Upper lobe of left lung (tissue), 6 donors: ENCODE measurements around the gene SYNJ2. TPM values are rescaled to one million over a fixed set of nuclear protein-coding genes. Genes with fewer than 3 reads are reported as not detected.

Source experiments
- ATAC-seq, 2 donors: fragments of 200-7000 bp; cut with Tn5 transposase; one replicate each; pipeline ENCODE4 v1.9.1; 2022; ENCODE audit warnings: mild to moderate bottlenecking in 2 of 2, moderate library complexity in 2 of 2; ENCODE audit not compliant: low FRiP score in 2 of 2
- DNase-seq, 2 donors: peaks; one replicate each; pipeline ENCODE4 v3.0.0-alpha.2; 2019 to 2020
- H3K27ac ChIP-seq, 4 donors: fragments of 200-600 bp; sonication (generic); one replicate each; pipeline ENCODE4 v1.5.1; 2016 to 2019
- H3K27me3 ChIP-seq, 4 donors: fragments of 200-600 bp; sonication (generic); one replicate each; pipeline ENCODE4 v1.5.1; 2017 to 2019
- H3K36me3 ChIP-seq, 4 donors: fragments of 200-600 bp; sonication (generic); one replicate each; pipeline ENCODE4 v1.5.1; 2016 to 2019
- H3K4me1 ChIP-seq, 4 donors: fragments of 200-600 bp; sonication (generic); one replicate each; pipeline ENCODE4 v1.5.1; 2018 to 2019
- H3K4me3 ChIP-seq, 4 donors: fragments of 200-600 bp; sonication (generic); one replicate each; pipeline ENCODE4 v1.5.1; 2017 to 2019; ENCODE audit warnings: mild to moderate bottlenecking in 2 of 4, moderate library complexity in 1 of 4
- H3K9me3 ChIP-seq, 4 donors: fragments of 200-600 bp; sonication (generic); one replicate each; pipeline ENCODE4 v1.5.1; 2018 to 2019
- EP300 ChIP-seq, 4 donors: sonication (generic); formaldehyde crosslinking; IDR thresholded peaks; one replicate each; pipeline ENCODE4 v1.5.1; 2017; ENCODE audit warnings: antibody characterized with exemption in 4 of 4, control low read depth in 2 of 4
- POLR2A ChIP-seq, 4 donors: fragments of 450-650 bp; IDR thresholded peaks; one replicate each; pipeline ENCODE4 v1.5.1; 2016 to 2017; ENCODE audit warnings: antibody characterized with exemption in 4 of 4, mild to moderate bottlenecking in 2 of 4
- POLR2AphosphoS5 ChIP-seq, 2 donors: sonication (generic); formaldehyde crosslinking; IDR thresholded peaks; one replicate each; pipeline ENCODE4 v1.5.1; 2017; ENCODE audit warnings: antibody characterized with exemption in 2 of 2
- WGBS, 2 donors: methylation state at CpG; one replicate each; pipeline ENCODE4 v1.1.5; 2017 to 2018; 5-methylcytosine and 5-hydroxymethylcytosine counted together
- total RNA-seq, 6 donors: library from RNA; depleted of rRNA in 4 of 6; stranded (reverse); fragments of >200 nt in 4 of 6; gene quantifications; one replicate each; pipeline versions ENCODE4 v1.1.0 to v1.2.1, GENCODE V29; 2016 to 2021
- TF ChIP-seq, protein P1 (sequence below), 6 experiments: fragments of 450-650 bp in 4 of 6; fragments of 200-600 bp in 2 of 6; sonication (generic) in 2 of 6; IDR thresholded peaks; one replicate each; pipeline ENCODE4 v1.5.1; 2016 to 2019; ENCODE audit warnings: antibody characterized with exemption in 6 of 6
- donor health status: DM: no; HTN: no; CAD: no; lungs with moderate emphysema.
- donor health status: DM: no; HTN: yes; CAD: no; lungs with severe emphysema.

SYNJ2 gene
- total RNA-seq, 6 donors from 2014 or later, result 3.0 to 7.7 (median 4.2) TPM

DNA sequence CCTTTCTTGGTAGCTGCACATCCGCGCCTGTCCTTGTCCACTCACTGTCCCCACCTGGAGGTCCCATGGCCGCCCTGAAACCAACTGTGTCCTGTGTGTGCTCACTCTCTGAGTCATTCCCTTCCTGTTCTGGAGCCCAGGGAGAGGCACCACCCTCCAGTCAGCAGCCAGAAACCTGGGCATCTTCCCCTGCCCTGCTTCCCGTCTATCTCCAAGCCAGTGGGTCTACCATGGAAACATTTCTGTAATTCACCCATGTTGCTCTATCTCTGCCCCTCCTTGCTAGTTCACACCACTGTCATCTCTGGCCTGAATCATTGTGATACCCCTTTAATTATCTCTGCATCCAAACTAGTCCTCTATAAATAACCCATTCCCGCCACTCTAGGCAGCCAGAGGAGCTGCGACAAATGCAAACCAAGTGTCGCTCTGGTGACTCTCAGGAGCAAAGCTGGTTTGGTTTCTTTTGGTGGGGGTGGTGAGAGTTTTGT, 28.8 kb upstream of the SYNJ2 start:
- no peak for DNase-seq
- H3K4me1 ChIP-seq, result peaks cover 0 to 10% (median 1%) of the 10 kb centered on the region in 4 donors
- no peak overlapping the region for H3K27ac ChIP-seq
- H3K36me3 ChIP-seq, result no peaks in the 10 kb centered on the region
- H3K4me3 ChIP-seq, result no peak overlapping the region
- peaks cover 3 to 14% (median 7%) of the 10 kb centered on the region in 4 donors for H3K9me3 ChIP-seq
- no peaks in the 10 kb centered on the region for H3K27me3 ChIP-seq
- no peak for TF ChIP-seq POLR2AphosphoS5 (IDR thresholded peaks at IDR 0.05)
- no peak for ATAC-seq
- WGBS, 2 donors, result 83 to 85% methylated on average over 7 of the region's 7 CpGs

DNA sequence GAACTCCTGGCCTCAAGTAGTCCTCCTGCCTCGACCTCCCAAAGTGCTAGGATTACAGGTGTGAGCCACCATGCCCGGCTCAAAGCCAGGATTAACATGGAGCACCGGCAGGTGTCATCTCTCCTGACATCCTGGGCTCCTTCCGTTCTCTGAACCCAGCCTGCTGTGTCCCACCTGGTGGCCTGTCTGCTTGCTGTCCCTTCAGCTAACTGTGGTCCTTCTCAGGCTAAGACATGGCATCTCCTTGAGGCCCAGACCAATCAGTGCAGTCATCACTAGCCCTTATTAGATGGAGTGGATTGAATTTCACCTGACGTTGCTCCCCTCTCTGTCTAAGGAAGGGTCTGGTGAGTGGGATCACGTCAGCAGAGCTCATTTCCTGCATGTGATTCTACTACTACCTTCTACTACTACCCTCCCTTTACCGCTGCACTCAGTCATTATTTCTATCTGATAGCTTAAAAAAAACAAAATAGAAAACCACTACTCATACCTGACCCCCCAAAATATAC, 28.0 kb upstream of the SYNJ2 start:
- H3K27ac ChIP-seq, result no peak overlapping the region
- peak overlapping the region in 1 of 4 donors; percentile 20 for H3K4me3 ChIP-seq
- ATAC-seq, result peak in 1 of 2 donors; percentile 14
- no peaks in the 10 kb centered on the region for H3K27me3 ChIP-seq
- peaks cover 3 to 21% (median 15%) of the 10 kb centered on the region in 4 donors for H3K9me3 ChIP-seq
- no peaks in the 10 kb centered on the region for H3K36me3 ChIP-seq
- TF ChIP-seq EP300 (IDR thresholded peaks at IDR 0.05) (no peak), POLR2A (IDR thresholded peaks at IDR 0.05) (no peak), POLR2AphosphoS5 (IDR thresholded peaks at IDR 0.05) (no peak)
- TF ChIP-seq, protein P1, sequence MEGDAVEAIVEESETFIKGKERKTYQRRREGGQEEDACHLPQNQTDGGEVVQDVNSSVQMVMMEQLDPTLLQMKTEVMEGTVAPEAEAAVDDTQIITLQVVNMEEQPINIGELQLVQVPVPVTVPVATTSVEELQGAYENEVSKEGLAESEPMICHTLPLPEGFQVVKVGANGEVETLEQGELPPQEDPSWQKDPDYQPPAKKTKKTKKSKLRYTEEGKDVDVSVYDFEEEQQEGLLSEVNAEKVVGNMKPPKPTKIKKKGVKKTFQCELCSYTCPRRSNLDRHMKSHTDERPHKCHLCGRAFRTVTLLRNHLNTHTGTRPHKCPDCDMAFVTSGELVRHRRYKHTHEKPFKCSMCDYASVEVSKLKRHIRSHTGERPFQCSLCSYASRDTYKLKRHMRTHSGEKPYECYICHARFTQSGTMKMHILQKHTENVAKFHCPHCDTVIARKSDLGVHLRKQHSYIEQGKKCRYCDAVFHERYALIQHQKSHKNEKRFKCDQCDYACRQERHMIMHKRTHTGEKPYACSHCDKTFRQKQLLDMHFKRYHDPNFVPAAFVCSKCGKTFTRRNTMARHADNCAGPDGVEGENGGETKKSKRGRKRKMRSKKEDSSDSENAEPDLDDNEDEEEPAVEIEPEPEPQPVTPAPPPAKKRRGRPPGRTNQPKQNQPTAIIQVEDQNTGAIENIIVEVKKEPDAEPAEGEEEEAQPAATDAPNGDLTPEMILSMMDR (IDR thresholded peaks at IDR 0.05), result no peak
- no peak for DNase-seq
- peaks cover 0 to 10% (median 1%) of the 10 kb centered on the region in 4 donors for H3K4me1 ChIP-seq
- WGBS, 2 donors, result 64 to 70% methylated on average over 7 of the region's 7 CpGs

DNA sequence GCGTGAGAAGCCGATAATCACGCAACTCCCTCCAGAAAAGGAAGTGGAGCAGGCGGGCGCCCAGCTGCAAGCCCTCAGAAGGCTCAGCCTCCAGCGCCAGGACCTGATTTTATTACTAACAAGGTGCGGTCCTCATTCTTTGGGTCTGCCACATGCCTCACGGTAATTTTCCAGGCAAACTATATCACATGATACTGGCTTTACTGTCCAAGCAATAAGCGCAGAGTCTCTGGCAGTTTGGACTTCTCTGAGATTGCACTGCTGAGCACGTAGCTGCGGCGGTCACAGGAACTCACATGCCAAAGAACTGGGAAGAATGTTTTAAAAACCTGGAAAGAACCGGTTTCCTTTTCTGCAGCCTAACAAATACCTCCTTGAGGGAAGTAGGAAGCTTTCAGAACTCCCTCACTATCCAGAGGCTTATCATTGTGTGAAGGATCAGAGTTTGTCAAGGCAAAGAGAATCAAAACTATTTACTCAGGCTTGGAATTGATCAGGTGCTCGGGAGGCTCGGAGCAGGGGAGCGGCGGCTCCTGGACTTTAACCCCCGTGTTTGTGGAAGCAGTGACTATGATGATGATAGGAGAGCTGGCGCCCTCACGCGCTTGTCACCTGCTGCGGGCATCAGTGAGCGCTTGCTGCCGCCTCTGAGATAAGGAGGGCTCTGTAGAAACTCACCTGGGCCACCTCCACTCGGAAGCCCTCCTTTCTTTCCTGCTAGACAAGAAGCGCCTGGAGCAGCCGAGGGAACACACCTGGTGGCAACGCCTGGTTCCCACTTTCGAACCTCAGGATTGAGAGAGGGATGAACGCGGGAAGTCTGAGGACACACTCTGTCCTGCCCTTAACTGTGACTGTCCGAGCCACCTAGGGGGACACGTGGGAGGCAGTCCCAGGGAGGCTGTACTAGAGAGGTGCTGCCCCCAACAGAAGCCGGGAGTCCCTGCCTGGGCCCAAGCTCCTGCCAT, 27.2 kb upstream of the SYNJ2 start:
- H3K4me1 ChIP-seq, result peaks cover 0 to 10% (median 1%) of the 10 kb centered on the region in 4 donors
- H3K4me3 ChIP-seq, result peak overlapping the region in 3 of 4 donors; percentile 4 to 20 (median 17)
- 49 to 51% methylated on average over 17 to 34 of the region's 34 CpGs for WGBS, 2 donors
- peak in 1 of 2 donors; percentile 36 for DNase-seq
- H3K36me3 ChIP-seq, result no peaks in the 10 kb centered on the region
- peak; percentile 27 to 66 for ATAC-seq
- peaks cover 3 to 25% (median 20%) of the 10 kb centered on the region in 4 donors for H3K9me3 ChIP-seq
- no peaks in the 10 kb centered on the region for H3K27me3 ChIP-seq
- no peak overlapping the region for H3K27ac ChIP-seq
- no peak for TF ChIP-seq POLR2AphosphoS5 (IDR thresholded peaks at IDR 0.05)
- no peak for TF ChIP-seq EP300 (IDR thresholded peaks at IDR 0.05)
- no peak for TF ChIP-seq POLR2A (IDR thresholded peaks at IDR 0.05)
- TF ChIP-seq, protein P1 (IDR thresholded peaks at IDR 0.05), result no peak

DNA sequence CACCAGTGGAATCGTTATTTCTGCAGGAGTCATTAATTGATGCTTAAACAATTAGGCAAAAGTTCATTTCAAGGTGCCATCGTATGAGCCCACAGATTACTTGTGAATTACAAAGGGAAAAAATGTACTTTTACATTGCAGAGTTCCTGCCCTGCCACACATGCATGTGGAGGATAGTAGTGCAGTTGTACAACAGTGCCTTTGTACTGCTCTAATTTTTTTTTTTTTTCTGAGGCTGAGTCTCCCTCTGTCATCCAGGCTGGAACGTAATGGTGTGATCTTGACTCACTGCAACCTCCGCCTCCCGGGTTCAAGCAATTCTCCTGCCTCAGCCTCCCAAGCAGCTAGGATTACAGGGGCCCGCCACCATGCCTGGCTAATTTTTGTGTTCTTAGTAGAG, 26.0 kb upstream of the SYNJ2 start:
- no peak for TF ChIP-seq POLR2AphosphoS5 (IDR thresholded peaks at IDR 0.05)
- no peak for TF ChIP-seq EP300 (IDR thresholded peaks at IDR 0.05)
- TF ChIP-seq, protein P1 (IDR thresholded peaks at IDR 0.05), result no peak
- no peak for TF ChIP-seq POLR2A (IDR thresholded peaks at IDR 0.05)
- DNase-seq (no peak), ATAC-seq (no peak)
- Histone ChIP-seq H3K4me3 (no peak overlapping the region), H3K36me3 (no peaks in the 10 kb centered on the region), H3K4me1 (peaks cover 0 to 10% (median 1%) of the 10 kb centered on the region in 4 donors), H3K27me3 (no peaks in the 10 kb centered on the region), H3K9me3 (peaks cover 0 to 22% (median 21%) of the 10 kb centered on the region in 4 donors), H3K27ac (no peak overlapping the region)
- WGBS, 2 donors, result 95 to 97% methylated on average over 6 of the region's 6 CpGs

DNA sequence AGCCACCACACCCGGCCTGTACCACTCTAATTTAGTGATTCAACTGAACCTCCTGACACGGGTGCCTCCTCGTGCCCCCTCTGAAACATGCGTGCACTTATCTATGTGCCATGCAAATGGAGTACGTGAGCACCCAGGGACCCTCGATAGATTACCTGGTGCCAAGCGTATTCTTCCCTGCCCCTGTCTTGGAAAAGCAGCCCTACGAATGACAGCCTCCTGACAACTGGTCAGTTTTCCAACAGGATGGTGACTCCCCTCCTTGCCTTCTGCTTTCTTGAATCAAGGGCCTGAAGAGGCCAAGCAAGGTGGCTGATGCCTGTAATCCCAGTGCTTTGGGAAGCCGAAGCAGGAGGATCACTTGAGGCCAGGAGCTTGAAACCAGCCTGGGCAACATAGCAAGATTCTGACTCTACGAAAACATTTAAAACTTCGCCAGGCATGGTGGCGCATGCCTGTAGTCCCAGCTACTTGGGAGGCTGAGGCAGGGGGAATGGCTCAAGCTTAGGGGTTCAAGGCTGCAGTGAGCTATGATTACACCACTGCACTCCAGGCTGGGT, 25.4 kb upstream of the SYNJ2 start:
- DNase-seq (no peak), ATAC-seq (no peak)
- 87 to 97% methylated on average over 12 of the region's 12 CpGs for WGBS, 2 donors
- Histone ChIP-seq H3K4me3 (no peak overlapping the region), H3K36me3 (no peaks in the 10 kb centered on the region), H3K27ac (no peak overlapping the region), H3K27me3 (no peaks in the 10 kb centered on the region), H3K9me3 (peaks cover 0 to 22% (median 21%) of the 10 kb centered on the region in 4 donors), H3K4me1 (peaks cover 0 to 10% (median 1%) of the 10 kb centered on the region in 4 donors)
- TF ChIP-seq, protein P1 (IDR thresholded peaks at IDR 0.05), result no peak
- TF ChIP-seq POLR2A (IDR thresholded peaks at IDR 0.05) (no peak), EP300 (IDR thresholded peaks at IDR 0.05) (no peak), POLR2AphosphoS5 (IDR thresholded peaks at IDR 0.05) (no peak)
